Activated CD4-positive, CD25-positive, alpha-beta regulatory T cell treated with anti-CD3 and anti-CD28 coated beads, Interleukin-2, amount 50 U/mL, for 16 hours (primary cell): ENCODE data around the gene ISM1.

Experiments used
- DNase-seq: peaks from one replicate; pipeline ENCODE4 v3.0.0-alpha.2; 2020; ENCODE audit warnings: low read depth, low spot score

The ISM1 gene

DNA sequence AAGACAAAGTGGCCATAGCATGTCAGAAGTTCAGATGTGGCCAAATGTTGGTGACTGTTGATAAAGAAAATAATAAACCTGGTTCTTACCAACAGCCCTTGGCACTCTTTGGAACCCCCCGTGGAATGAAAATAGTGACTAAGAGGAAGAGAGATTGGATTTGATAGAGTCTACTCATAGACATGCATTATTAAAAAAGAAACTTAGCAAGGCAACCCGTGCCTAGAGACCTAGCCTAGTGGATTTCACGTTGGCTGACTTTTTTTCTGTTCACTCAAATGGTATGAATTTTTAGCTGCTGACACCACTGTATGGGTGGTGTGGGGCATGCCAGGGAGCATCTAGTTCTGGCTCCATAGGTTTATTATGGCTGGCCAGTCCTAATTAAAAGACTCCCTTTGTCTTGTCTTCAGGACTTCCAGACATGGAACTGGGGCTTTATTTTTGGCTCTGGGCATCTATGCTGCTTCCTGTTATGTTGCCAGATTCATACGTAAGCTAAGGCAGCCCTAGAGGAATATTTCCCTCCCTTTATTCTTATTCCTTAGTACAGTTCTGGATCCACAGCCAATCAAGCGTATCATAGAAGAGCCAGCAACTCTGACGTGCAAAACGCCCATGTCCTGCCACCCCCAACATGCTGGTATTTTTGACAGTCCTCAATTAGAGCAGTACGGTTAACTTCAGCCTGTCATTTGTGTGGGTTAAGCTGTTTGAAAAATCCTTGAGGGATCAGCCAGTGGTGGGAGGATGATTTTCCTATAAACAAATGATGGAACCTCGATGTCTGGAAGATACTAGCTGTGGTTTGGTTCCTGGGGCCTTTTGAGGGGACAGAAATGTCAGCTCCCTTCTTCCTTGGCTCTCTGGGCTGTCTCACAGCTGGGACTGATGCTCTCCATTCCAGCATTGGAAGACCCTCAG, 127.5 kb downstream of the ISM1 start:
- no peak for DNase-seq

DNA sequence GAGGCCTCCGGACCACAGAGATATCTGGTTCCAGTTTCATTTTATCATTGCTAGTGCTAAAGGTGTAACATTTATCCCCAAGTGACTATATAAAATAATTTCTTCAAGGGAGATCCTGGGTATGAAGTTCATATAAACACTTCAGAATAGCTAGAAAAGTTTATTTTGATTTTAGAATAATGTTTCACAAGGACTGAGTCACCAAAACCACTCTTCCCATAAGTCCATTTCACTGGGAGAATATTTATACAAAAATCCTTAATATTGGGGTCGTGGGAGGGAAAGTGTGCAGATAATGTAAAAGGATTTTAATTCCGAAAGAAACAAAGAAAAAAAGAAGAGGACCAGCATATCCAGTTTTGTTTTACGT, 128.1 kb downstream of the ISM1 start:
- DNase-seq: no peak
